ENCODE results near the gene ITGB1BP1. TPM values are rescaled to one million over a fixed set of nuclear protein-coding genes. Genes with fewer than 3 reads are reported as not detected.

The ITGB1BP1 gene
- total and polyA plus RNA-seq, 9 of the 15 experiments (the other 6 are each of a cell fraction or from before 2014, with no cell fraction given) = 37.8 to 95.3 (median 50.4) TPM

GRCh38 chr2:9422321-9423099 is 818 bp downstream of the ITGB1BP1 start:
- peak overlapping the region; percentile 96 to 100 for H3K9ac ChIP-seq (ENCODE audit: insufficient read depth in 1 of 2, low read depth in 2 of 2, low read length in 2 of 2)
- in situ Hi-C loops (cut with MboI) = no loop called here
- H3K27ac ChIP-seq (ENCODE audit: extremely low read depth, low read depth, low read length) = peak overlapping the region; percentile 90
- peaks cover 21% of the 10 kb centered on the region for H3K36me3 ChIP-seq (ENCODE audit: control insufficient read depth, insufficient read depth, low read length)
- 6% methylated on average over 42 of the region's 42 CpGs for WGBS (ENCODE audit: insufficient coverage, low coverage, missing lambda C conversion rate)
- peaks cover 19 to 29% of the 10 kb centered on the region in 2 experiments; a peak in 4 of 5 replicates for H3K4me1 ChIP-seq (replicated peaks in 1 of 2; ENCODE audit: control insufficient read depth in 2 of 2, insufficient read depth in 2 of 2, low read length in 2 of 2)
- no peaks in the 10 kb centered on the region for H4K20me1 ChIP-seq (replicated peaks; ENCODE audit: control insufficient read depth, insufficient read depth, low read length)
- ATAC-seq (peak; percentile 69), FAIRE-seq (peak; percentile 62), DNase-seq (ENCODE audit: extremely low read depth in 1 of 4, low spot score in 3 of 4) (peak; percentile 46 to 58 (median 54))
- H3K4me3 ChIP-seq = peak overlapping the region; percentile 90
- no peaks in the 10 kb centered on the region for H3K9me1 ChIP-seq (ENCODE audit: control insufficient read depth, insufficient read depth, low read length)
- no peaks in the 10 kb centered on the region for H3K27me3 ChIP-seq (ENCODE audit: control insufficient read depth in 2 of 2, insufficient read depth in 2 of 2, low read length in 2 of 2)
- H3K9me3 ChIP-seq (replicated peaks; ENCODE audit: control insufficient read depth, insufficient read depth, low read depth, low read length) = no peaks in the 10 kb centered on the region
- TSS peak; percentile 46 for BruUV-seq (replicated peaks)
- H2AFZ ChIP-seq (ENCODE audit: low read depth, low read length) = peak overlapping the region; percentile 95
- peaks cover 54% of the 10 kb centered on the region for H3K79me2 ChIP-seq (ENCODE audit: control insufficient read depth, insufficient read depth, low read length)
- intact Hi-C loops (cut with micrococcal nuclease) = loop anchor here (5.0 kb wide), 3 partner anchors 130 to 280 kb away; partner anchors contain the start of gene ASAP2
- ChIA-PET POLR2A (interaction anchor here (0.6 to 1.6 kb wide), 9 partner anchors 9 to 283 kb away, joined by 3 to 4 read pairs (median 3); partner anchors contain the start of gene ASAP2), CTCF (ENCODE audit: low intra/inter-chr PET ratio) (no interaction called here)
- peak overlapping the region; percentile 95 for H3K4me2 ChIP-seq (ENCODE audit: insufficient read depth, low read length)
- TF ChIP-seq RCOR1 (IDR thresholded peaks at IDR 0.05; ENCODE audit: borderline replicate concordance in 1 of 2, low read depth in 2 of 2, low read length in 2 of 2) (no peak), NKRF (IDR thresholded peaks at IDR 0.05; ENCODE audit: borderline replicate concordance) (0 out of 2 replicates have a peak, but pooled peaks have one; percentile 12), ZNF133 (CRISPR knock-in tag; IDR thresholded peaks at IDR 0.05) (no peak), HDAC3 (IDR thresholded peaks at IDR 0.05; ENCODE audit: borderline replicate concordance, partially characterized antibody) (no peak), ZNF717 (CRISPR knock-in tag; IDR thresholded peaks at IDR 0.05) (no peak), FOSL1 (tag; conservative IDR thresholded peaks at IDR 0.05) (no peak), ZBTB17 (CRISPR knock-in tag; IDR thresholded peaks at IDR 0.05) (0 out of 2 replicates have a peak, but pooled peaks have one; percentile 8)
- TF ChIP-seq, protein P1, sequence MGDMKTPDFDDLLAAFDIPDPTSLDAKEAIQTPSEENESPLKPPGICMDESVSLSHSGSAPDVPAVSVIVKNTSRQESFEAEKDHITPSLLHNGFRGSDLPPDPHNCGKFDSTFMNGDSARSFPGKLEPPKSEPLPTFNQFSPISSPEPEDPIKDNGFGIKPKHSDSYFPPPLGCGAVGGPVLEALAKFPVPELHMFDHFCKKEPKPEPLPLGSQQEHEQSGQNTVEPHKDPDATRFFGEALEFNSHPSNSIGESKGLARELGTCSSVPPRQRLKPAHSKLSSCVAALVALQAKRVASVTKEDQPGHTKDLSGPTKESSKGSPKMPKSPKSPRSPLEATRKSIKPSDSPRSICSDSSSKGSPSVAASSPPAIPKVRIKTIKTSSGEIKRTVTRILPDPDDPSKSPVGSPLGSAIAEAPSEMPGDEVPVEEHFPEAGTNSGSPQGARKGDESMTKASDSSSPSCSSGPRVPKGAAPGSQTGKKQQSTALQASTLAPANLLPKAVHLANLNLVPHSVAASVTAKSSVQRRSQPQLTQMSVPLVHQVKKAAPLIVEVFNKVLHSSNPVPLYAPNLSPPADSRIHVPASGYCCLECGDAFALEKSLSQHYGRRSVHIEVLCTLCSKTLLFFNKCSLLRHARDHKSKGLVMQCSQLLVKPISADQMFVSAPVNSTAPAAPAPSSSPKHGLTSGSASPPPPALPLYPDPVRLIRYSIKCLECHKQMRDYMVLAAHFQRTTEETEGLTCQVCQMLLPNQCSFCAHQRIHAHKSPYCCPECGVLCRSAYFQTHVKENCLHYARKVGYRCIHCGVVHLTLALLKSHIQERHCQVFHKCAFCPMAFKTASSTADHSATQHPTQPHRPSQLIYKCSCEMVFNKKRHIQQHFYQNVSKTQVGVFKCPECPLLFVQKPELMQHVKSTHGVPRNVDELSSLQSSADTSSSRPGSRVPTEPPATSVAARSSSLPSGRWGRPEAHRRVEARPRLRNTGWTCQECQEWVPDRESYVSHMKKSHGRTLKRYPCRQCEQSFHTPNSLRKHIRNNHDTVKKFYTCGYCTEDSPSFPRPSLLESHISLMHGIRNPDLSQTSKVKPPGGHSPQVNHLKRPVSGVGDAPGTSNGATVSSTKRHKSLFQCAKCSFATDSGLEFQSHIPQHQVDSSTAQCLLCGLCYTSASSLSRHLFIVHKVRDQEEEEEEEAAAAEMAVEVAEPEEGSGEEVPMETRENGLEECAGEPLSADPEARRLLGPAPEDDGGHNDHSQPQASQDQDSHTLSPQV (IDR thresholded peaks at IDR 0.05) = peak; percentile 3; the same call in 1 of the 2 replicates
